Coronary artery (tissue), 2 donors: ENCODE measurements around the gene ZSCAN12.

Source experiments
- DNase-seq: peaks from one replicate; pipeline ENCODE4 v3.0.0-alpha.2; 2017; ENCODE audit warnings: low spot score
- H3K27ac ChIP-seq, 2 donors: fragments of 200-600 bp; sonication (generic); one replicate each; pipeline ENCODE4 v1.5.1; 2016 to 2019
- H3K4me3 ChIP-seq: fragments of 200-600 bp; sonication (generic); 2 replicates; pipeline ENCODE4 v1.5.1; 2016; ENCODE audit warnings: mild to moderate bottlenecking, moderate library complexity
- TF ChIP-seq, protein P1 (sequence below): fragments of 200-600 bp; sonication (generic); IDR thresholded peaks from one replicate; pipeline ENCODE4 v1.5.1; 2019; ENCODE audit warnings: antibody characterized with exemption

Gene ZSCAN12

DNA sequence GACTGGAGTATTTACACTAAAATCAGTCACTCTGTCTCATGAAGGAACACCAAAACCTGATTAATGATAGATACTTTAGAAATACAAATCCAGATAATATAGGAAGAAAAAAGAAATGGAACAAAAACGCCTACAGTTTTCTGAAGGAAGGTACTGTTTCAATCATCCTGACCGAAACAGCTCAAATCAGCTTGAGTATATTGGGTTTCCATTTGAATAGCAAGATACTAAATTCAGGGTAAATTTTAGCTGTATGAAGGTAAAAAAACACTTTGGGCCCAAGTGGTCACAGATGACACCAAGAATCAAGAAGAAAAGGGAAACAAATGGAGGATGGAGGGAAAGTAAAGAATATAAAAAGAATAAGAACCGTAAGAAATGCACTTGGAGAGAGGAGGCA, 36.9 kb upstream of the ZSCAN12 start:
- Histone ChIP-seq H3K4me3 (no peak overlapping the region), H3K27ac (no peak overlapping the region)
- DNase-seq = no peak
- TF ChIP-seq, protein P1, sequence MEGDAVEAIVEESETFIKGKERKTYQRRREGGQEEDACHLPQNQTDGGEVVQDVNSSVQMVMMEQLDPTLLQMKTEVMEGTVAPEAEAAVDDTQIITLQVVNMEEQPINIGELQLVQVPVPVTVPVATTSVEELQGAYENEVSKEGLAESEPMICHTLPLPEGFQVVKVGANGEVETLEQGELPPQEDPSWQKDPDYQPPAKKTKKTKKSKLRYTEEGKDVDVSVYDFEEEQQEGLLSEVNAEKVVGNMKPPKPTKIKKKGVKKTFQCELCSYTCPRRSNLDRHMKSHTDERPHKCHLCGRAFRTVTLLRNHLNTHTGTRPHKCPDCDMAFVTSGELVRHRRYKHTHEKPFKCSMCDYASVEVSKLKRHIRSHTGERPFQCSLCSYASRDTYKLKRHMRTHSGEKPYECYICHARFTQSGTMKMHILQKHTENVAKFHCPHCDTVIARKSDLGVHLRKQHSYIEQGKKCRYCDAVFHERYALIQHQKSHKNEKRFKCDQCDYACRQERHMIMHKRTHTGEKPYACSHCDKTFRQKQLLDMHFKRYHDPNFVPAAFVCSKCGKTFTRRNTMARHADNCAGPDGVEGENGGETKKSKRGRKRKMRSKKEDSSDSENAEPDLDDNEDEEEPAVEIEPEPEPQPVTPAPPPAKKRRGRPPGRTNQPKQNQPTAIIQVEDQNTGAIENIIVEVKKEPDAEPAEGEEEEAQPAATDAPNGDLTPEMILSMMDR = no peak

DNA sequence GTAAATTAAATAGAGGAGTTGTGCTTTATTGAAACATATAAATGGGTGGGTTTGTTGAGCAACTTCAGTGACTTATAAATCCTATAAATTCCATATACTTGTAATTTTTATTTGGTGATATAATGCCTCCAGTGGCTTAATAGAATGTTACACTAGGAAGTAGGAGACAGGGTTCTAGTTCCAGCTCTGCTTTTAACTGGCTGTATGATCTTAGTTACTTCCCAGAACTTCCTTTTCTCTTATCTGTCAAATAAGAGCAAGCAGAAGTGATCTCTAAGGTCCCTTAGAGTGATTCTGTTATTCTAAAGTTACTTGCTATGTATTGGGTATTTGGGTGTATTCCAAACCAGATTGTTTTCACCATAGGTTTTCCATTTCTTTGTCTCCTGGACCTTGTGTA, 33.6 kb upstream of the ZSCAN12 start:
- H3K27ac ChIP-seq = no peak overlapping the region
- TF ChIP-seq, protein P1 = no peak
- no peak overlapping the region for H3K4me3 ChIP-seq
- no peak for DNase-seq

DNA sequence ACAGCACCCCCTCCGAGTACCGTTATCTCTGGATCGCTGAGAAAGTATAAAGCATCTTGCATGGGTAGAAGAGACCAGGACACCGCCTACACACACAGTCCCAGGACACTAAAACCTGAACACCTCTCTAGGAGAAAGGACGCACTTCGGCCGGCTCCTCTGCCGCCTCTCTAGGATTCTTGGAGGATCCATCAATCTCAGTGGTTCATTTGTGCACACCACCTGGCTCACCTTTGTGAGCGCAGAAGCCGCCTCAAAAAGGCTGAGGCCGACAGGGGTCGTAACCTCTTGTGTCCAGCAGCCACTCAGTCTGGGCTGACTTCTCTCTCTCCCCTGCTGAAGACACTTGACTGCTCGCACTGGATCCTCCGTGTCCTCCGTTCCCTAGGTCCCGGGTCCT, 30.2 kb upstream of the ZSCAN12 start:
- no peak overlapping the region for H3K4me3 ChIP-seq
- no peak for DNase-seq
- TF ChIP-seq, protein P1 = no peak
- H3K27ac ChIP-seq = no peak overlapping the region

DNA sequence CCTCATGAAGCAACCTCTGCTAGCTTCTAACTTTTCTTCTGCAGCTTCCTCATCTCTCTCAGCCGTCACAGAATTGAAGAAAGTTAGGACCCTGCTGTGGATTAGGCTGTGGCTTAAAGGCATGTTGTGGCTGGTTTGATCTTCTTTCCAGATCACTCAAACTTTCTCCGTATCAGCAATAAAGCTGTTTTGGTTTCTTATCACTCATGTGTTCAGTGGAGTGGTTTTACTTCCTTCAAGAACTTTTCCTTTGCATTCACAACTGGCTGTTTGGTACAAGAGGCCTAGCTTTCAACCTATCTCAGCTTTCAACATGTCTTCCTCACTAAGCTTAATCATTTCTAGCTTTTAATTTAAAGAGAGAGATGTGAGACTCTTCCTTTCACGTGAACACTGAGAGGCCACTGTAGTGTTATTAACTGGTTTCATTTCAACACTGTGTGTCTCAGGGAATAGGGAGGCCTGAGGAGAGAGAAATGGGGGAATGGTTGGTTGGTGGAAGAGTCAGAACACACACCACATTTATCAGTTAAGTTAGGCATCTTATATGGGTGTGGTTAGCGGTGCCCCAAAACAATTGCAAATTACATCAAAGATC, 26.5 kb upstream of the ZSCAN12 start:
- TF ChIP-seq, protein P1 = no peak
- DNase-seq = no peak
- Histone ChIP-seq H3K4me3 (no peak overlapping the region), H3K27ac (no peak overlapping the region)

DNA sequence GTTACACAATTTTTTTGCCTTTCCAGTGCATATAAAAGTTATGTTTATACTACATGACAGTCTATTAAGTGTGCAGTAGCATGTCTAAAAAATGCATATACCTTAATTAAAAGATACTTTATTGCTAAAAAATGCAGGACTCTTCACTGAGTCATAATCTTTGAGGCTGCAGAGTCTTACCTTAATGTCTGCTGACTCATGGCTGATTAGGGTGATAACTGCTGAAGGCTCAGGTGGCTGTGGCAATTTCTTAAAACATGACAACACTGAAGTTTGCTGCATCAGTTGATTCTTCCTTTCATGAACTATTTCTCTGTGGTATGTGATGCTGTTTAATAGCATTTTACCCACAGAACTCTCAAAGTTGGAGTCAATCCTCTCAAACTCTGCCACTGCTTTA, 24.6 kb upstream of the ZSCAN12 start:
- TF ChIP-seq, protein P1 = no peak
- DNase-seq = no peak

DNA sequence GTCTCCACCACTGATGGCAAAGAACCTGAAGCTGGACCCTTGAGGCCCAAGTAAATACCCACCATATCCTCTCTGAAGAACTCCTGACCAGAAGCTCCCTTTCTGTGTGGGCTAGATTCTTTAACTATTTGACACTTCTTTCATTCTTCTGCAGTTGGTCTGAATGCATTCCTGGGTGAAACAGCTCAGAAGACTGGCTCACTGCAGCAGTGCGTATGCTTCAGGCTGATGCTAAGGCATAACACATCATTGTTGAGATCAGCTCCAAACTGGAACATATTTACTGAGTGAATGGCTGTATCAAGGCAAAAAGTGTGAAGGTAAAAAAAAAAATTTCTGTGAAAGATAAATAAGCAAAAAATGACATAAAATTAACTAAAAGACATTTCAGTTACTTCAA, 24.0 kb upstream of the ZSCAN12 start:
- TF ChIP-seq, protein P1 = no peak
- DNase-seq = no peak
- no peak overlapping the region for H3K4me3 ChIP-seq
- no peak overlapping the region for H3K27ac ChIP-seq

More for the DNA sequence above, 24.6 kb upstream of the ZSCAN12 start:
- Histone ChIP-seq H3K4me3 (no peak overlapping the region), H3K27ac (no peak overlapping the region)

DNA sequence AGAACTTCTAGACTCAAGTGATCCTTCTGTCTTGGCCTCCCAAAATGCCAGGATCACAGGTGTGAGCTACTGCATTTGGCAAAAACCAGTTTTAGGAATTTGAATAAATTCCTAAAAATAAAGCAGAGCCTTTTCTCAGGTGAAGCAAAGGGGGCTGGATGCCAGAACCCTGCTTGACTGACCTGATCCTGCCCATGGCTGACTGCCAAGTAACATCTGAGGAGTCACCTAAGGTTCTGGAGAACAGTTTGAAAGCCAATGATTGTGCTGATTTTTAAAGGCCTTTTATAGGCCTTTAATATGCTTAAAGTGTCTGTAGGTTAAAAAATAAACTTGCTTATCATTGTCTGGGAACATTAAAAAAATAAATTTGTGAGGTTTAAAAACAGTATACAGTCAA, 14.1 kb upstream of the ZSCAN12 start:
- no peak for DNase-seq
- TF ChIP-seq, protein P1 = no peak
- Histone ChIP-seq H3K4me3 (no peak overlapping the region), H3K27ac (no peak overlapping the region)
